Head of caudate nucleus (tissue), 42 donors: ENCODE results near the gene MOAP1.
"Not testable (repeated sequence)": the region's sequence is repeated elsewhere in the genome, so short reads cannot be mapped to it uniquely, and the experiment has no call there.

Experiments
- DNase-seq, 42 donors: peaks; one replicate each; pipeline versions ENCODE4 v3.0.0 to v3.0.0-alpha.2; 2020 to 2021; ENCODE audit warnings: mixed read lengths in 7 of 42
- intact Hi-C: fragments of 100-400 bp; cut with DNase I; formaldehyde crosslinking; loops from one replicate; pipeline ENCODE4 v1.15.0; 2022

Gene MOAP1

DNA sequence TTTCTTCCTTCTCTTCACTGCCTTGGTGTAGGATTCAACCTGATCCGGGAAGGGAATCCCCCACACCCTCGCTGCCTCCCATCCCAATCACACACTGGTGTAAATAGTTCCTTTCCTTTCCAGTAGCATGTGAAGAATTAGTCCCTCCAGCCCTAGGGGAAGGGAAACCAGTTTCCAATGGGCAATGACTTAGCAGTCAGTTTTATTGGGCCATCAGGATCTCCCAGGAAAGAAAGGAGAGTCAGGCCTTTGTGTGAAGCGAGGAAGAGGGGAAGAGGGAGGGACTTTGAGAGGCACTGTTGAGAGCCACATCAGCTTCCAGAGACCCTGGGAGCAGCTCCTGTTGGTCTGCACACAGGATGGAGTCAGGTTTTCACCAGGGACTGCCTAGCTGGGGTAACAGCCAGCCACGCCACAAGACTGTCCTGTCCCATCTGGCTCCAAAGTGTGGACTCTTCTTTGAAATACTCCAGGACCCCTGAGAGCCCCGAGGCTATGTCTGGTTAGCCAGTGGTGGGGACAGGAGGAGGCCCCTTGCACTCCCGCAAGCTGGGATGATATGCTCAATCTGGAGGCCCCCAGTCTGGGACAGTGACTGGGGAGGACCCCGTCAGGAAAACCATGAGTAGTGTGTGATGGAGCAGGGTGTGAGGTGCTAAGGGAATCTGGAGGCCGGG is 27.9 kb downstream of the MOAP1 start:
- intact Hi-C loops: no loop called here
- no peak for DNase-seq

- DNase-seq: no peak
- intact Hi-C loops: no loop called here
These were observed 29.0 kb downstream of the MOAP1 start for GRCh38 chr14:93155667-93156066.

DNA sequence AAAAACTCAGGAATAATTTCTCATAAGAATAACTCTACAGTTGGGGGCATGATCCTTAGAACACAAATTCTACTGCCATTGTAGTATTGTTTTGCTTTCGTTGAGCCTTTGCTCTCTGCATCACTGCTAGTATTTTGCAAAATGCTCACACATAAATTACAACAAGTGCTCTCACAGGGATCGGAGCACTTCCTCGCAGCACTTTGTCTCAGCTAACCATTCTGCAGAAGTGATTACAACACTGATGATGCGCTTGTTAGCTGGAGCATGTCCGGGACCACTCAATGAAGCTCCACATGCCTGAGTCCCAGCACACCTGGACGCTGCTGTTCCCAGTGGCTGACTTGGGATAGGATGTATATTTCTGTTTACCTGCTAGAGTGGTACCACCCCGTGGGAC is 31.6 kb downstream of the MOAP1 start:
- no peak for DNase-seq
- intact Hi-C loops: no loop called here

GRCh38 chr14:93150227-93151208 is 34.2 kb downstream of the MOAP1 start:
- DNase-seq: peak in 6 of 42 donors; percentile 13 to 27 (median 16)
- intact Hi-C loops: no loop called here

DNA sequence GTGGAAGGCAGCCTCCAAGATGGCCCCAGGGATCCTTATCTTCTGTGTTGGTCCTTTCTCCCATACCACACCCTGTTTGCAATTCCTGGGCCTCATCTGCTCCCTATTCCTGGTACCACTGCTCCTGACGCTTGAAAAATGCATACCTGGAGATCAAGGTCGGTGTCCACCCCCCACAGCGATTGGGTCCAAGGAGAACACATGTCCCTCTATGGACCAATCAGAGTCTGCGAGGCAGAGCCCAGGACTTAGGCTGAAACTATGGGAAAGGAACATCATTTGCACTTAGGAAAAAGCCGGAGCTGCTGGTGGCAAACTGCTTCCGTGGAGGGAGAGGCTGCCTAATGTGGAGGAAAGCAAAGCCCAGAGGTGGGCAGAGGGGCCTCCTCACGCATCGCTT is 35.7 kb downstream of the MOAP1 start:
- intact Hi-C loops: no loop called here
- DNase-seq: no peak

- intact Hi-C loops: no loop called here
- DNase-seq: no peak
These were observed 38.6 kb downstream of the MOAP1 start for GRCh38 chr14:93146119-93146518.

DNA sequence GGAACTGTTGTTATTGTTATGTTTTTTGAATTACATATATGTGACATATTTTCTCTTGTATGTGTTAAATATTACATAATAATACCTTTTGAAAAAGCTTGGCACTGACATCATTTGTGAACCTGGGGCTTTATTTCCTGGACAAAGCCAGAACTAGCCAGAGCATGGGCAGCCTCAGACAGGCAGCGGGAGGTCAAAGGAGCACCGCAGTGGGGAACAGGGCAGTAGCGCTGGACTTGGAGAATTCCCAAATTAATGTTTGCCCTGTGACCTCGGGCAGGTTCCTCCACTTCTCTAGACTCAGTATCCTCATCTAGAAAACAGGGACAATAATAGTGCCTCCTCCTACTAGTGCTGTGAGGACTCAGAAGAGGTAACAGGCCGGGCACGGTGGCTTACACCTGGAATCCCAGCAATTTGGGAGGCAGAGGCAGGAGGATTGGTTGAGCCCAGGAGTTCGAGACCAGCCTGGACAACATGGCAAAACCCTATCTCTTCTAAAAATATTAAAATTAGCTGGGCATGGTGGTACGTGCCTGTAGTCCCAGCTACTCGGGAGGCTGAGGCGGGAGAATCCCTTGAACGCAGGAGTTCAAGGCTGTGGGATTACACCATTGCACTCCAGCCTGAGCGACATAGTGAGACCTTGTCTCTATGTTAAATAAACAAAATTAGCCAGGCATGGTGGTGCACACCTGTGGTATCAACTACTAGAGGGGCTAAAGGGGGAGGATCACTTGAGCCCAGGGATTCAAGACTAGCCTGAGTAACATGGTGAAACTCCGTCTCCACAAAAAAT is 41.6 kb downstream of the MOAP1 start:
- intact Hi-C loops: no loop called here
- no peak for DNase-seq

GRCh38 chr14:93137864-93138263 is 46.8 kb downstream of the MOAP1 start:
- intact Hi-C loops: loop anchor here (2.0 kb wide), 1 partner anchor 185 kb away; no protein-coding TSS in a partner anchor
- DNase-seq: no peak

GRCh38 chr14:93136508-93136907 is 48.2 kb downstream of the MOAP1 start:
- intact Hi-C loops, DNase-seq: not testable (repeated sequence)

GRCh38 chr14:93136009-93136408 is 48.7 kb downstream of the MOAP1 start:
- intact Hi-C loops: no loop called here
- DNase-seq: no peak

DNA sequence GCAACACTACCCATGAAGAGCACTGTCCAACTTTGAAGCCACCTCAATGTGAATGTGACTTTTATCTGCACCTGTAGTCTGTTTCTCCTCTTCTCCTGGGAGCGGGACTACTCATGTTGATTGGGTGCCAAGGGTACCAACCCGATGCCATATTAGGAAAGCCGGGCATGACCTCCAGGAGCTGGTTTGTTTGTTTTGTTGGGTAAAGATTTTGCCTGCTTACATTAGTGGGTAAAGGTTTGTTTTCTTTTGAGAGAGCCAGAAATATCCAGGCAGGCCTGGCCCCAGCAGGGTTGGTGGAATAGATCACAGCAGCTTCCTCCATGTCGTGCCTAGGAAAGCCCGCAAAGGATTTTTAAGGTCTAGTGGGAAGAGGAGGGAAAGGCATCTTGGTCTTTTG is 49.3 kb downstream of the MOAP1 start:
- intact Hi-C loops: no loop called here
- DNase-seq: no peak

DNA sequence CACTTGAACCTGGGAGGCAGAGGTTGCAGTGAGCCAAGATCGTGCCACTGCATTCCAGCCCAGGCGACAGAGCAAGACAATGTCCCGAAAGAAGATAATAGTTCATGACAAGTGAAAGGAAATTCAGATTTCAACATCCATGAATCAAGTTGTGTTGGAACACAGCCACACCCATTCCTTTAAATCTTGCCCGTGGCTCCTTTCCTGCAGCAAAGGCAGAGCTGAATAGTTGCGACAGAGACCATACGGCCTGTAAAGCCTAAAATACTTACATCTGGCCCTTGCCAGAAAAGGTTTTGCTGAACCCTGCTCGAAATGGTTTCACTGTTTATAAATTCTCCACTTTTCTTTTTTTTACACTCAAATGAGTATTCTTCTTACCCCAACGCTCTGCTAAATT is 51.2 kb downstream of the MOAP1 start:
- DNase-seq: no peak
- intact Hi-C loops: no loop called here

- intact Hi-C loops: no loop called here
These were observed 52.1 kb downstream of the MOAP1 start for GRCh38 chr14:93132472-93133065.

More at GRCh38 chr14:93132472-93133065, 52.1 kb downstream of the MOAP1 start:
- DNase-seq: peak in 30 of 42 donors; percentile 18 to 84 (median 47)
